ENCODE results near the gene ASB10.

DNA sequence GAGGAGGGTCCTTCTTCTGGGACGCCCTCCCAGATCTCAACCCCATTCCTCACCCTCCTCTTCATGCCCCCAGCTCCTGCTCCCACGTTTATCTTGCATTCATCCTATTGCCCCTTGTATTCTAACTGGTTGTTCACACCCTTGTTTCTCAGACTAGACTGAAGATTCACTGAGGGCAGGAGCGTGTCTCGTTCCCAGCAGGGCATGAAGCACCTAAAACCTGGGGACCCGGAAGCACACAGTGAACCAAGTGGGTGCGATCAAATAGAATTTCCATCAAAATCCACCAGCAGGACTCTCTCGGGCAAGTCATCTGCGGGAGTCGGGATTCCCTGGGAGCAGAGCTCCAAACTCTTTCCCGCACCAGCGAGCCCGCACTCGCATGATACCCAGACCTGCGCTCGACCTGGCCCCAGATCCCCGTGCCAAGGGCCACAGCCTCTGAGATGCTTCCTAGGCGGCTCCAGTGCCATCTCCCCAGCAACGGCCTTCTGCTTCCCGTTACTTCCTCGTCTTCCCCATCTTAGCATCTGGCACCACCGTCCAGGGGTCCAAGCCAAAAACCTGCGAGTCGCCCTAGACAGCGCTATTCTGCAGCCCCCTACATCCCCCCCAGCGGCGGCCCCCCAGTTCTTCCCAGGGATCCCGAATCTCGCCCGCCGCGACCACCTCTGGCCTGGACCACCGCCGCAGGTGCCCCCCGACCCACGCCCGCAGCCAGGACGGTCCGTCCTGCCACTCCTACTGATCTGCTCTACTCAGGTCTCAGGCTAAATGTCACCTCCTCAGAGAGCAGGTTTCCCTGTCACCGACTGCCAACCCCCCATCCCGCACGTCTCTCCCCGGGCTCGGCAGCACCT is 13.4 kb downstream of the ASB10 start:
- TF ChIP-seq CTCF (IDR thresholded peaks at IDR 0.05; ENCODE audit: borderline replicate concordance, extremely low read depth, low read length, poor library complexity, severe bottlenecking), result no peak
- no peak for TF ChIP-seq EZH2 (IDR thresholded peaks at IDR 0.05; ENCODE audit: borderline replicate concordance, low read depth, low read length, severe bottlenecking)

Data from DND-41 (cell line).